GM19238 (cell line): ENCODE results near the gene EXOSC1.
"Not testable (repeated sequence)": the region's sequence is repeated elsewhere in the genome, so short reads cannot be mapped to it uniquely, and the experiment has no call there.

Experiments
- DNase-seq: peaks from one replicate; pipeline ENCODE4 v3.0.0; 2011; ENCODE audit warnings: low spot score; ENCODE audit not compliant: insufficient read length

EXOSC1 gene

DNA sequence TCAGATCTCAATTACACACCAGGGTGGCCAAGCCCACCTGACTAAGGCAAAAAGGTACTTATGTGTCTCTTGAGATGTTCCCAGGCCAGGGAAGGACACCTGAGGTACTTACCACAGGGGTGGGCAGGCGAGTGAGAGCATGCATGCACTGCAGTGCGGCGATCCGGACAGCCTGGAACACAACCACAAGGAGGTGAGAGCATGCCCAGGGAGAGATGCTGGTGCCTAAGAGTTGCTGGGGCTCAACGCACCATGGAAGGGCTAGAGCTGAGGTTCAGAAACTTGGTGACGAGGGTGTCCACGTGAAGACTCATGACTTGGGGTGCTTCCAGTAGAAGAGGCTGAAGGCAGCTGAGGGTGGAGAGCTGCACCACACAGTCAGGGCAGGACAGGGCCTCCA, 13.3 kb upstream of the EXOSC1 start:
- no peak for DNase-seq

DNA sequence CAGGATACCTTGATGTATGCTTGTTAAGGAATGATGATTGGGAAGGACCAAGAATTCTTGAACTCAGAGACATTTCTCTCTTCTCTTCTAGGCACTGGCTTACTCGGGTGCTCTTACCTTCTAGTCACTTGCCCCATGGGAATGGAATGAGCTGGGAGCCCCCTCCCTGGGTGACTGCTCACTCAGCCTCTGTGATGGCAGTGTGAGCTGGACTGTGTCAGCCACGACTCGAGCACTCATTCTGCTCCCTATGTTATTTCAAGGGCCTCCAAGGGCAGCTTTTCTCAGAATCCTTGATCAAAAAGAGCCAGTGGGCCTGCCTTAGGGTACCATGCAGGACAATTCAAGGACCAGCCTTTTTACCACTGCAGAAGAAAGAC, 10.9 kb upstream of the EXOSC1 start:
- no peak for DNase-seq

DNA sequence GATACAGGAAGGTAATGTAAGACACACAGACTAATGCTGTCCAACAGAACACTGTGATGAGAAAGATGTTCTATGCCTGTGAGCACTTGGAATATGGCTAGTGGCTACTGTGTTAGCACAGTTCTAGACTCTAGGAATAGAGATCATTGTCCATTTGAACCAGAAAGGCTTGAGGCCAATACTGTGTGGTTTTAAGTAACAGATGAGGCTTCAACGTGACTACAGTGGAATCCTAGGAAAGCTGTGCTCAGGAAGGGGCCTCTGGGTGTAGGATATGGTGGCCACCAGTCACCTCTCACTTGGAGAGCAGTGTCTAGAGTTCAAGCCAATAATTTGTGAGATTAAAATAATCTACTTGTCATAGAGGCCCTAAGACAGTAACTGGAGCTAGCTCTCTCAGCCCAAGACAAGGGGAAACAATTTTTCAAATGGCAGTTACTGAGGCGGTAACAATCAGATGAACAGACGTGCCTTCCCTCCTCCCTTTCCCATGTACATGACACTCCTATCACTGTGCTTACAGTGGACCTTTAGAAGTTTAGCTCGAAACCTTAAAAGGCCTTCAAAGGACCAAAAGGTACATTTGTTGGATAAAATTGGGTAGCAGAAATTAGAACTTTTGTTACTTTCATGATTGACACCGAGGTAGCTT, 10.4 kb upstream of the EXOSC1 start:
- DNase-seq: no peak

DNA sequence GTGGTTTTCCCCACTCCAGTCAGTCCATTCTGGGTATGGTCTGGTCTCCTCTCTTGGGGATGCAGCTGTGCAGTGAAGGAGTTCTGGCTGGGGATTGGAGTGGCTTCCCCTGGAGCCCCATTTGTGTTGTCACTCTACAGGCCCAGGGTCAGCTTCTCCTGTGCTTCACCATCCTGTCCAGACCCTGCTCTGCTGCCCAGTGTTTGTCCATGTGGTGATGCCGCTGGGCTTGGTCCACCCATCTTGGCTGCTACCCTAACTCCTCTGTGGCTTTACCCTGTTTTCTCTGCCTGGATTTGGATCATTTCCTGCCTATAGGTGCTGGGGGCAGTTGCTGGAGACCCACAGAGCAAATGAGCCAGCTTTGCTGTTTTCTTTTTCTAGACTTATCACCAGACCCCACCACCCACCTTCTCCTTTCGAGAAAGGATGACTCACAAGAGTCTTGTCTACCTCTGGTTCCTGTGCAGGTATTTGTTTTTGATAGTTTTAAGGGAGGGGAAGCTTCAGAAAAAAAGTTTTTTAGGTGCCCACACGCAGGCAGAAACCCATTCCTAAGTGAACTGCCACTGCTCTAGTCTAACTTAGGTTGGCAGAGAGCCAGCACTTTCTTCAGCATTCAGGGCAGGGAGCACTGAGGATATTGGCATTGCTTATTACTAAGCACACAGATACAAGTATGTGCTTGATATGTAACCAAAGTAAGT, 8.7 kb upstream of the EXOSC1 start:
- no peak for DNase-seq

DNA sequence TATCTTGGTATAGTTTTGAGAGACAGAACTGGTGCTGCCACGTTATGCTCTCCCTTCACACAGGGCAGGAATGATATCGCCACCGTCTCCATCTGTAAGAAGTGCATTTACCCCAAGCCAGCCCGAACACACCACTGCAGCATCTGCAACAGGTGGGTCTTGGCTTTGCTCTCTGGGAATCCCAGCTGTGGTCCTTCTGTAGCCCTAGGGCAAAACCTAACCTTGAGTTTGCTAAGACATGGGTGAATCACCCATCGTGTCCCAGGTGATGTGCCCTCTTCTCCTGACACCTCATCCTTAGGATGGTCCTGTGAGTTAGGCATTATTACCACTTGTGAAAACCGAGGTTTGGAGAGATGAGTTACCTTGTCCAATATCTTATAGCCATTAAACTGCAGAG, 6.5 kb upstream of the EXOSC1 start:
- DNase-seq: no peak

DNA sequence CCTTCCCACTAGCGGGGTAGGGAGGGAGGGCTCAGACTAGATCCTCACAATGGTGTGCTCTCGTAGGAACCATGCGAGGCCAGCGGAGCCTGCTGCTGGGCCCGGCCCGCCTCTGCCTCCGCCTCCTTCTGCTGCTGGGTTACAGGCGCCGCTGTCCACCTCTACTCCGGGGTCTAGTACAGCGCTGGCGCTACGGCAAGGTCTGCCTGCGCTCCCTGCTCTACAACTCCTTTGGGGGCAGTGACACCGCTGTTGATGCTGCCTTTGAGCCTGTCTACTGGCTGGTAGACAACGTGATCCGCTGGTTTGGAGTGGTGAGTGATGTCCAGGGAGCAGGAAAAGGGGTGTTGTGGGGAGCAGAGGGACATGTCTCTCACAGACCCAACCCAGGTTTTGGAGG, 5.8 kb upstream of the EXOSC1 start:
- no peak for DNase-seq

DNA sequence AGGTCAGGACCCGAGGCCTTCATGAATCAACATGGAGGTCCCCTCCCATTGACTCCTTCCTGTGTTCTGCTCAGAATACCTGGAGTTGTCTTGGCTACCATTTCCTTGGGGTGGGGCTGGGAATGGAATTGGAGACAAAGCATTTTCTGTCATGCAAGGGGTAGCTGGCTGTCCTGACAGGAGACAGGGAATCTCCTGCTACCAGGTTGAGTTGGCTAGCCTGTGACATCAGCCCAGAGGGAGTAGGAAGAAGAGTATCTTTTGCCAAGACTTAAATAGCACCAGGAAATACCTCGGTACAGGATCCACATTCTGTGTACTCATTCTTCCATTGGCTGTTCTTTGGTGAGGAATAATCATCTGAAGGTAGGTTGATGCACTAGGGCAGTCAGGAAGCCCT, 5.0 kb upstream of the EXOSC1 start:
- DNase-seq: no peak

DNA sequence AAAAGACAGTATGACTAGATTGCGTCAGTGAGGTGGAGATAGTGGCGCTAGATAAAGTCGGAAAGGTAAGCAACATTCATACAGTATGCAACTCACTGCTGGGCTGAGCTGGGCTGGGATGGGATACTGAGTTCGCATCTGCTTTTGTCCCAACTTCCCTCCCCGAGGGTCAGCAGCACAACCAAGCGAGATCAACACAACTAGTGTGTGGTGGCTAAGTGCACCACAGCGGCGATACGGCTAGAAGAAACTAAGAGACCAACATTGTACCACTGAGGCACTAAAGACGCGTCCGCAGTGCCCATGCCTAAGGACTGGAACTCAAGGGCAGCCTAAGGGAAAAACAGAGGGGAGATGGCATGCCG, 467 bp downstream of the EXOSC1 start:
- DNase-seq: no peak

DNA sequence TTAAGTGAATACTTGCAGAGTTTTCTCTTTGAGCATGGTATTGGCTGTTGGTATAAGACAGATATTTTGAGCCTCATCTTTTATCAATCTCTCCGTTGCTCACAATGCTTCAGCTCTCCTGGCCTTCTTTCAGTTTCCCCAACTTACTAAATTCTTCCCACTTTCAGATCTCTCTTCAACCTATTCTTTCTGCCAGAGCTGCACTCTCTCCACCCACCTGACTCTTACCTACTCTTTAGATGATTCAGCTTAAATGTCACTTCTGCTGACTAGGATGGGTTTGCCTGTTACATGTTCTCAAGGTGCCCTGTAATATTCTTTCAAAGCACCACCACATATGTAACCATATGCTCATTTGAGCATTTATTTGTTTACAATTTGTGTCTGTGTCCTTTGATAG, 1.6 kb downstream of the EXOSC1 start:
- DNase-seq: no peak

DNA sequence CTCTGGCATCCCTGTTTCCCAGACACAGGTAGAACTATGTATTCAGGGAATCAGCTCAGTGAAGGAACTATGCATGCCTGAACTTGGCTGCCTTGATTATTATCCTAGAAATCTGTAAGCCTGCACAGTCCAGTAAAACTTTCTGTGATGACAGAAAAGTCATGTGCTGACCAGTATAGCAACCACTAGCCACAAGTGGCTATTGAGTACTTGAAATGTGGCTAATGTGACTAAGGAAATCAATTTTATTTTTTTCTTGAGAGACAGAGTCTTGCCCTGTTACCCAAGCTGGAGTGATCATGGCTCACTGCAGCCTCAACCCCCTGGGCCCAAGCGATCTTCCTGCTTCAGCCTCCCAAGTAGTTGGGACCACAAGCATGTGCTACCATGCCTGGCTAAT, 3.5 kb downstream of the EXOSC1 start:
- no peak for DNase-seq

DNA sequence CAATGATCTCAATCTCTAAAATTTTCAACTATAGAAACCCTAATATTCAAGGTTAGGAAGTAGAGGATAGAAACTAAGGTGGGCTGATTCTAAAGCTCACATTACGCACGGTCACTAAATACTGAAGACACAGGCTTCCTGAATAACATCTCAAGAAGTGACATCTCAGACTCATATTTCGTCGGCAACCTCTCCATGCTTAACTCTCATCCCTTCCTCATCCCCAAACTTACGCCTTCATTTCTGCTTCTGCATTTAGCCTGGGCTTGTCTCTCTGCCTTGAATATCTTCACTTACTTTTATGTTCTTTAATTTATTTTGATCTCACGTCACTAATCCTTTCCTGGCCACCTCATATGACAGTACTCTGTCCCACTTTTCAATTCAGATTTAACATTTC, 10.6 kb downstream of the EXOSC1 start:
- DNase-seq: no peak

DNA sequence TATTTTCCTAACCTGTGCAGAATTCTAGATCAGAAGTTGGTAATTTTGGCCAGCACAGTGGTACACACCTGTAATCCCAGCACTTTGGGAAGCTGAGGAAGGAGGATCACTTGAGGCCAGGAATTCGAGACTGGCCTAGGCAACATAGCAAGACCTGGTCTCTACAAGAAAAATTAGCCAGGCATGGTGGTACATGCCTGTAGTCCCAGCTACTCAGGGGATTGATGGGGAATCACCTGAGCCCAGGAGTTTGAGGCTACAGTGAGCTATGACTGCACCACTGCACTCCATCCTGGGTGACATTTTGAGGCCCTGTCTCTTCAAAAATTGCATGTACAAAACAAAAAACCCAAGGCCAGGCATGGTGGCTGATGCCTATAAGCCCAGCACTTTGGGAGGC, 11.2 kb downstream of the EXOSC1 start:
- no peak for DNase-seq

DNA sequence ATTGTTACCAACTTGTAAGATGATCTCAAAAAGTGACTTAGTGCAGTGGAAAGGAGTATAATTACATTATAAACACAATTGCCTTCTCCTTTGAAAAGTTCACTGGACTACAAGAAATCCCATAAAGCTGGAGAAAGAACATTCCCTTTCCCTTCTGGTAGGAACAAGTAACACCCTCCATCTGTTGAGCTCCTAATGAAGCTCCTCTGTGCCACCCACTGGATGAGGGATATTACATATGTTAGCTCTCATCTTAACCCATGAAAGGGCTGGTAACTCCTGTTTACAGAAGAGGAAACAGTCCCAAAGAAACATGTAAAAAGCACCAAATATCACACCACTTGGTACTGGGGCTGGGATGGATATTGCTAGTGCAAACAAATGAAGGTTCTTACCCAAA, 11.8 kb downstream of the EXOSC1 start:
- DNase-seq: no peak

DNA sequence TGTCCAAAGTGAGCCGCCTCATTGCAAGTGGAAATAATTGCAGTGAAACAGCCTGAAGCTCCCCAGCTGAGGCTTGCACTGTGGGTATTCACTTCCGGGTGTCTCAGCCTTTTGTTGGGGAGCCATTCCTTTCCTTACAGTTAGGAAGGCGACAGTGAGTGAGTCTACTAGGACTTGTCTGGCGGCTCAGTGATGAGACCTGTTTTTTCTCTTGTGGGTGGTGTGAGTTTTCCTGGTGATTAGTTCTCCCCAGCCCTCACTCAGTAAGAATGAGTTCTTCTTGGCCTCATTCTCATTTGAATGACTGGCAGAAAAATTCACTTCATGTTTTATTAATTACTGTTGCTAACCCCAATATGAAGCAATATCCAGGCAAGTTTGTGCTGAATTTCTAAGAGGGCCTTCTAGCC, 17.2 kb downstream of the EXOSC1 start:
- no peak for DNase-seq

DNA sequence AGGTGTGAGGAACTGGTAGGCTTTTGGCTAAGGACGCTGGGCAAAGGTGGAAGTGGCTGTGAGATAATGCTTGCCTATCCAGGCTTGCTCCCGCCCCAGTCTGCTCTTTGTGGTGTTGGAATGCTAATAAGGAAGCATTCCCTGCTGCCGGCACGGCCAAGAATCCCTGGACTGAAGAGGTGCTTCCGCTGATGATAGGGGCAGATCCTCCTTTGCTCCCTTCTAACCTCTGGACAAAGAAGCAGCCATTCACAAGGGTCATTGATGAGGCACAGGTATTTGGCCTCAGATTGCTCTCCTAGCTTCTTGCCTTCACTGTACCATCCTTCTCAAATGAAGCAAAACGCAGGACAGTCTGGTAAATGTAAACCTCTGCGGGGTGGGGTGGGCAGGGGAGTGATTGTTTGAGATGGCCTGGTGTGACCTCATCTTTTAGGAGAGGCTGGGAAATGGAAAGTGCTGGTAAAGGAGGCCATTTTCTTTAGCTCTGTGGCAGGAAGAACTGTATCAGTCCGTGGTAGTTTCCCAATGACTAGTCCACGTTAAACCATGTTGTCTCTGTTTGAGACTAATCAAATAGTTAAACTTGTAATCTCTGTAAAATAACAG, 18.1 kb downstream of the EXOSC1 start:
- DNase-seq: no peak

DNA sequence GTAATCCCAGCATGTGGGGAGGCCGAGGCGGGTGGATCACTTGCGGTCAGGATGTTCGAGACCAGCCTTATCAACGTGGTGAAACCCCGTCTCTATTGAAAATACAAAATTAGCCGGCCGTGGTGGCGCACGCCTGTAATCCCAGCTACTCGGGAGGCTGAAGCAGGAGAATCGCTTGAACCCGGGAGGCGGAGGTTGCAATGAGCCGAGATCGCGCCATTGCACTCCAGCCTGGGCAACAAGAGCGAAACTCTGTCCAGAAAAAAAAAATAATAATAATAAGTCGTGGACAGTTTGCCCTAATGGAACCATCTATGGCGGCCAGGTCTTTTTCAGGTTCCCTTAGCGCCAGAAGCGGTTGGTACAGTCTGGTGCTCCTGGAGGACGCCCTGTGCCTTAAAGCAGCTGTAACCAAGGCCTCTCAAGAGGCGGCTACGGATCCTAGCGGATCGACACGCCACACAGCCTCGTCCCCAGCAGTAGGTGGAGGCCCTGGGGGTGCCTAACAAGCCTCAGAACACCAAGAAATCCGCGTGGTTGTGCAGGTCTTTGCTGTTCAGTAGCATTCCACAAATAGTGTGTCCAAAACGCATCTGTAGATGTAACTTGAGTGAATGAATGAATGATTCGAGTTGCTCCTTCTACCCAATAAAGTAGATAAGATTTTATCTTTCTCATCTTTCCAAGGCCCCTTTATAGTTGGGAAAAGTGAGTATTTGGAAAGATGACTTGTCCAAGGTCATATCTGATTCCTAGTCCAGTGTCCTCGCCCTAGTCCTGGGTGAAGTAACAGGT, 18.8 kb downstream of the EXOSC1 start:
- DNase-seq: no peak

DNA sequence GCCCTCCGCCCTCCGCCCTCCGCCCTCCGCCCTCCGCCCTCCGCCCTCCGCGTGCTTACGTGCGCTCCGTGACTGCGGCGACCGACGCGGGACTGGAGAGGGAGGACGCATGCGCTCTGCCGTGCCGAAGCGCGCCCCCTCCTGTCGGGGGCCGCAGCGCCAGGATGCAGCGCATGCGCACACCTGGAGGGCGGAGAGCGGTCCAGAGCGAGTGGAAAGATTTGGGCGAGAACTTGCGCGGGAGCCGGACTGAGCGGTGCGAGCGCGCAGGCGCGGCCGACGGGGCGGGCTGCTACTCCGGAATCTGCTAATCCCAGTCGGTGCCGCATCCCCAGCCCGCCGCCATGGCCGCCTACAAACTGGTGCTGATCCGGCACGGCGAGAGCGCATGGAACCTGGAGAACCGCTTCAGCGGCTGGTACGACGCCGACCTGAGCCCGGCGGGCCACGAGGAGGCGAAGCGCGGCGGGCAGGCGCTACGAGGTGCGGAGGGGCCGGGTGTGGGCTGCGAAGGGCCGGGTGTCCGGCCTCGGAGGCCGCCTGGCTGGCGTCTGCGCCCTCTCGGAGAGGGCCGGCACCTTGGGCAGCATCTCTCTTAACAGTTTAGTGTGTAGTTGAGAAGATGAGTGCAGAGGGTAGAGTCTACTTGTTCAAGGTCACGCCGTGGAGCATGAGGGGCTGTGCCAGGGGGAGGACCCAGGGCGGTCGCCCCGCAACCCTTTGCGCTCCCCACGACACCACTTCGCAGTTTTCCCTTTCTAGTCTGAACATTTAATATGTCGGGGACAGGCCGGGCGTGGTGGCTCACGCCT, 19.6 kb downstream of the EXOSC1 start, which contains the start of gene PGAM1:
Gene PGAM1 (plus strand): TSS at position 228 of the 812 bp plus-strand sequence. CDS start 117 bp downstream, at position 345.
- peak; percentile 99 for DNase-seq

DNA sequence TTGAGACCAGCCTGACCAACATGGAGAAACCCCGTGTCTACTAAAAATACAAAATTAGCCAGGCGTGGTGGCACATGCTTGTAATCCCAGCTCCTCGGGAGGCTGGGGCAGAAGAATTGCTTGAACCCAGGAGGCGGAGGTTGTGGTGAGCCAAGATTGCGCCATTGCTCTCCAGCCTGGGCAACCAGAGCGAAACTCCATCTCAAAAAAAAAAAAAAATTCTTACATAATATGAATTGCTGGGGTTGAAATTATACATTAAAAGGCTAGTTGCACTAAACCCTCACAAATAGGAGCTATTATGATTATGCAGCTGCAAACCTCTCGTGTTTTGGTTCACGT, 22.1 kb downstream of the EXOSC1 start:
- DNase-seq: not testable (repeated sequence)

DNA sequence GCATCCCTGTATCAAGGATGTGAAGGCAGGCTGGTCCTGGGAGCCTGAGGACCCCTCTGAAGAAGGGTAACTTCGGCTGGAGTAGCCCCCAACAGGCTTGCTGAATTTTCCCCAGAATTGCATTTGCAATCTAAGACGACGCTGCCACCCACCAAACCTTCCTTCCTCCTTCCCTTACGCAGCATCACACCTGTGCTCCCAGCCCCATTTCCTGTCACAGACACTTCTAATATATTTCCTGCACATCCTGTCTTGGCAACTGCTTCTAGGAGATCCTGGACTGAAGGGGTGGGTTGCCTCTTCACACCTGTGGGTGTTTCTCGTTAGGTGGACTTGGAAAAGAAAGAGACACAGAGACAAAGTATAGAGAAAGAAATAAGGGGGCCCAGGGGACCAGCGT, 29.2 kb downstream of the EXOSC1 start:
- DNase-seq: no peak

DNA sequence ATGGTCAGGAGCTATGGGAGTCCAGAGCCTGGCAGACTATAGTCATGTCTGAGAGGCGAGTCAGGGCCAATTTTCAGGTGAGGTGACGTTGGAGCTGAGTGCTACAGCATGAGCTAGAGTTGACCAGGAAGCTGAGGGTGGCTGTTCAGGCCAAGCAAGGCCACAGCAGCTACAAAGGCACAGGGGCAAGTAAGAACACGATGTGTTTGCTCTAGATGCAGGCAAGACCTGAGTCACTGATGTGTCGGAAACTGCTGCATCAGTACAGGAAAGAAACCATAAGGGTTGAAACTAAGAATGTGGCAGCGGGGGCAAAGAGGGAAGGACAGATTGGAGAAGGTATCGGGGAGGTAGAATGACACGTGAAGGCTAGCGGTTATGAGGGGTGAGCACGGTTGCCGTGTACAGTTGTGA, 32.9 kb downstream of the EXOSC1 start:
- DNase-seq: no peak

DNA sequence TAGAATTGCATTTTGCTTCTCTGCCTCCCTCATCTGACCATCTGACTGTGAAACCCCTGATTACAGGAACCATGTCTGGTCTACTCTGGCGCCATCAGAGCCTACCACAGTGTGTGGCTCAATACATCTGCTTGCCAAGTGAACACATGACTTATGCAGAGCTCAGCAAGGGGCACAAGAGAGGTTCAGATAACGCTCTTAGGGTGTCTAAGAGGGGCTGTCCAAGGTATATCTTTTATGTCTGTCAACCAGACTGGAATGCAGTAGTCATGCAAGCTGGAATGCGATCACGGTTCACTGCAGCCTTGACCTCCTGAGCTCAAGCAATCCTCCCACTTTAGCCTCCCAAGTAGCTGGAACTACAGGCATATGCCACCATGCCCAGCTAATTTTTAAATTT, 34.4 kb downstream of the EXOSC1 start:
- no peak for DNase-seq
